ENCODE data around the gene ZNF599.

Gene ZNF599

GRCh38 chr19:34711890-34712289 lies 61.1 kb downstream of the ZNF599 start:
- H3K4me3 ChIP-seq (ENCODE audit: low read length): no peak overlapping the region
- TF ChIP-seq, protein P1, sequence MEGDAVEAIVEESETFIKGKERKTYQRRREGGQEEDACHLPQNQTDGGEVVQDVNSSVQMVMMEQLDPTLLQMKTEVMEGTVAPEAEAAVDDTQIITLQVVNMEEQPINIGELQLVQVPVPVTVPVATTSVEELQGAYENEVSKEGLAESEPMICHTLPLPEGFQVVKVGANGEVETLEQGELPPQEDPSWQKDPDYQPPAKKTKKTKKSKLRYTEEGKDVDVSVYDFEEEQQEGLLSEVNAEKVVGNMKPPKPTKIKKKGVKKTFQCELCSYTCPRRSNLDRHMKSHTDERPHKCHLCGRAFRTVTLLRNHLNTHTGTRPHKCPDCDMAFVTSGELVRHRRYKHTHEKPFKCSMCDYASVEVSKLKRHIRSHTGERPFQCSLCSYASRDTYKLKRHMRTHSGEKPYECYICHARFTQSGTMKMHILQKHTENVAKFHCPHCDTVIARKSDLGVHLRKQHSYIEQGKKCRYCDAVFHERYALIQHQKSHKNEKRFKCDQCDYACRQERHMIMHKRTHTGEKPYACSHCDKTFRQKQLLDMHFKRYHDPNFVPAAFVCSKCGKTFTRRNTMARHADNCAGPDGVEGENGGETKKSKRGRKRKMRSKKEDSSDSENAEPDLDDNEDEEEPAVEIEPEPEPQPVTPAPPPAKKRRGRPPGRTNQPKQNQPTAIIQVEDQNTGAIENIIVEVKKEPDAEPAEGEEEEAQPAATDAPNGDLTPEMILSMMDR (conservative IDR thresholded peaks at IDR 0.05; ENCODE audit: low read length): no peak
- DNase-seq (ENCODE audit: low read depth): no peak

Data from AG10803 (cell line).